A673 (cell line): ENCODE measurements around the gene HYPK.

ENCODE experiments used
- EZH2 ChIP-seq: fragments of 200-600 bp; sonication (generic); IDR thresholded peaks from 2 replicates; pipeline ENCODE4 v1.6.1; 2017; ENCODE audit warnings: borderline replicate concordance, low read depth, mild to moderate bottlenecking, mixed read lengths, antibody characterized with exemption, low read length; ENCODE audit not compliant: poor library complexity, severe bottlenecking
- TF ChIP-seq, protein P1 (sequence below): fragments of 300-800, 200-600 bp; sonication (generic); conservative IDR thresholded peaks from 2 replicates; pipeline ENCODE4 v1.5.1; 2017; ENCODE audit warnings: low read depth, mild to moderate bottlenecking, antibody characterized with exemption, low read length, moderate library complexity, mixed read lengths

DNA sequence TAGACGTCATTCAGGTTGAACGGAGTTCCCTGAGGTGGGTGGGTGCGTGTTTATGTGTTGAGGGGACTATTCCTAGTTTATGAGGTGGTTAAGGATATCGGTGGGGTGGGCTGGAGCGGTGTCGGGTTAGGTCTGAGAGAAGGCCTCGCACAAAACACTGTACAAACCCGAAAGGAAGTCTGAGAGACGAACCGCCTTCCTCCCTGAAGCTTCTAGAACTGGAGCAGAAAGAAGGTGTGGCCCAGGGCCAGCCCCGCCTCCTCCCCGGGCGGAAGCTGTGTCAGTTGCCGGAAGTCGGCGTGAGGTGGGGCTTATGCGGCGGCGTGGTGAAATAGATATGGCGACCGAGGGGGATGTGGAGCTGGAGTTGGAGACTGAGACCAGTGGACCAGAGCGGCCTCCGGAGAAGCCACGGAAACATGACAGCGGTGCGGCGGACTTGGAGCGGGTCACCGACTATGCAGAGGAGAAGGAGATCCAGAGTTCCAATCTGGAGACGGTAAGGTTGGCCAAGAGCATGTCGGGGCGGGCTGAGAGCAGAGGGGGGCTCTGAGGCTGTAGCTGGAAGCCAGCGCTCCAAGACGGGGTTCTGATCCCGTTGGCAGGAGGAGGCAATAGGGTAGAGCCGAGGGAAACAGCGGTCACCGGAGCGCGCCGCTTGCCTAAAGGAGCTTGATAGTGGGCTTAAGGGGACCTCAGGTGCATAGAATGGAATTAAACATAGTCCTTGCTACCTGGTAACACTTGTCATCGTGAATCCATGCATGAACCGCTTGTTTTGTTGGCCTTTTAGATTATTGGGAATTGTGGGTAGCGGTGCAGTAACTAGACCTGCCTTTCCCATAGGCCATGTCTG is at the start of gene HYPK:
- TF ChIP-seq, protein P1, sequence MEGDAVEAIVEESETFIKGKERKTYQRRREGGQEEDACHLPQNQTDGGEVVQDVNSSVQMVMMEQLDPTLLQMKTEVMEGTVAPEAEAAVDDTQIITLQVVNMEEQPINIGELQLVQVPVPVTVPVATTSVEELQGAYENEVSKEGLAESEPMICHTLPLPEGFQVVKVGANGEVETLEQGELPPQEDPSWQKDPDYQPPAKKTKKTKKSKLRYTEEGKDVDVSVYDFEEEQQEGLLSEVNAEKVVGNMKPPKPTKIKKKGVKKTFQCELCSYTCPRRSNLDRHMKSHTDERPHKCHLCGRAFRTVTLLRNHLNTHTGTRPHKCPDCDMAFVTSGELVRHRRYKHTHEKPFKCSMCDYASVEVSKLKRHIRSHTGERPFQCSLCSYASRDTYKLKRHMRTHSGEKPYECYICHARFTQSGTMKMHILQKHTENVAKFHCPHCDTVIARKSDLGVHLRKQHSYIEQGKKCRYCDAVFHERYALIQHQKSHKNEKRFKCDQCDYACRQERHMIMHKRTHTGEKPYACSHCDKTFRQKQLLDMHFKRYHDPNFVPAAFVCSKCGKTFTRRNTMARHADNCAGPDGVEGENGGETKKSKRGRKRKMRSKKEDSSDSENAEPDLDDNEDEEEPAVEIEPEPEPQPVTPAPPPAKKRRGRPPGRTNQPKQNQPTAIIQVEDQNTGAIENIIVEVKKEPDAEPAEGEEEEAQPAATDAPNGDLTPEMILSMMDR = no peak
- no peak for TF ChIP-seq EZH2
